Endodermal cell (in vitro differentiated cells): ENCODE measurements around the gene C10orf62. TPM values are rescaled to one million over a fixed set of nuclear protein-coding genes. Genes with fewer than 3 reads are reported as not detected.
A peak's percentile ranks its signal among the peaks of the same experiment; 100 is the strongest.
"Not testable (repeated sequence)": the region's sequence is repeated elsewhere in the genome, so short reads cannot be mapped to it uniquely, and the experiment has no call there.

Experiments used
- DNase-seq: peaks from one replicate; pipeline ENCODE4 v3.0.0-alpha.2; 2017
- H3K27ac ChIP-seq: 2 replicates; pipeline ENCODE4 v1.5.1; 2013; ENCODE audit warnings: mild to moderate bottlenecking, low read depth, low read length, moderate library complexity
- H3K27me3 ChIP-seq: 2 replicates; pipeline ENCODE4 v1.6.1; 2013; ENCODE audit warnings: mild to moderate bottlenecking, low read length, moderate library complexity; ENCODE audit not compliant: insufficient read depth, control insufficient read depth, poor library complexity, severe bottlenecking
- H3K36me3 ChIP-seq: 2 replicates; pipeline ENCODE4 v1.7.0; 2013; ENCODE audit warnings: mild to moderate bottlenecking, low read length, moderate library complexity; ENCODE audit not compliant: control insufficient read depth, insufficient read depth
- H3K4me1 ChIP-seq: one replicate; pipeline ENCODE4 v1.7.0; 2013; ENCODE audit warnings: low read length; ENCODE audit not compliant: control insufficient read depth, insufficient read depth
- H3K4me3 ChIP-seq: 2 replicates; pipeline ENCODE4 v1.5.1; 2013; ENCODE audit warnings: mild to moderate bottlenecking, low read length, moderate library complexity
- H3K9ac ChIP-seq: 2 replicates; pipeline ENCODE4 v1.6.1; 2013; ENCODE audit warnings: mild to moderate bottlenecking, low read length, moderate library complexity; ENCODE audit not compliant: poor library complexity, severe bottlenecking; ENCODE audit errors: extremely low read depth
- H3K9me3 ChIP-seq: 2 replicates; pipeline ENCODE4 v1.6.1; 2013; ENCODE audit warnings: mild to moderate bottlenecking, low read length, moderate library complexity; ENCODE audit not compliant: control insufficient read depth
- H3K27ac Mint-ChIP-seq: 2 replicates; pipeline ENCODE4 v1.8.0; 2020; ENCODE audit warnings: mixed read lengths
- H3K27me3 Mint-ChIP-seq: 2 replicates; pipeline ENCODE4 v1.8.0; 2021; ENCODE audit warnings: mild to moderate bottlenecking, mixed read lengths; ENCODE audit not compliant: insufficient read depth
- H3K36me3 Mint-ChIP-seq: 2 replicates; pipeline ENCODE4 v1.8.0; 2020; ENCODE audit warnings: low read depth, mixed read lengths
- H3K4me1 Mint-ChIP-seq: 2 replicates; pipeline ENCODE4 v1.8.0; 2020; ENCODE audit warnings: mixed read lengths
- H3K4me3 Mint-ChIP-seq: 2 replicates; pipeline ENCODE4 v1.8.0; 2020; ENCODE audit warnings: mild to moderate bottlenecking, moderate library complexity, mixed read lengths
- H3K9me3 Mint-ChIP-seq: 2 replicates; pipeline ENCODE4 v1.8.0; 2020; ENCODE audit warnings: mild to moderate bottlenecking, mixed read lengths
- WGBS, 2 experiments: methylation state at CpG; one replicate each; pipeline versions ENCODE4 v1.1.5 to v1.1.7; 2013; ENCODE audit warnings: missing lambda C conversion rate in 2 of 2, mixed read lengths in 1 of 2; ENCODE audit not compliant: insufficient coverage in 1 of 2, insufficient read length in 1 of 2; 5-methylcytosine and 5-hydroxymethylcytosine counted together
- total RNA-seq, 2 donors: library from RNA; stranded (reverse); fragmentation: NEBNext Ultra II Directional in 1 of 2; extraction: Animal tissue kit (Norgen Biotek cat#: 25700) in 1 of 2; gene quantifications; 2 replicates in 1 of 2; 3 replicates in 1 of 2; pipeline ENCODE4 v1.2.1, GENCODE V29; 2021
- TF ChIP-seq, protein P1 (sequence below): fragments of 200-600 bp; sonication (generic); conservative IDR thresholded peaks from 2 replicates; pipeline ENCODE4 v1.5.0; 2021; ENCODE audit warnings: antibody characterized with exemption, mild to moderate bottlenecking

The C10orf62 gene
- total RNA-seq, 2 donors from 2014 or later, result not detected

DNA sequence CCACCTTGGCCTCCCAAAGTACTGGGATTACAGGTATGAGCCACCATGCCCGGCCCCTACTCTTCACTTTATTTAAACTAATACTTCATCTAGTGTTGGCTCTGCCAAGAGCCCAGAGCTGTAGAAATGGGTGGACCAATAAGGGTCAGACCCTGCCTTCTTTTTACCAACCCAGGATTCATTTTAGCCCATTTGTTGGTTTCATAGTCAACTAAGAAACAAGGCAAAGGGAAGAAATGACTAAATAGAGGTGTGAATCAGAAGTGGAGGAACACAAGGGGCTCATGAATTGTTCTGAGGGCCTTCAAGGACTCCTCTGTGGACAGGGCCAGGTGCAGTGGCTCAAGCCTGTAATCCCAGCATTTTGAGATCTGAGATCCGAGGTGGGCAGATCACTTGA, 15.8 kb upstream of the C10orf62 start:
- H3K9me3 ChIP-seq, result no peaks in the 10 kb centered on the region
- H3K9ac ChIP-seq, result no peak overlapping the region
- DNase-seq, result no peak
- no peaks in the 10 kb centered on the region for H3K4me1 ChIP-seq
- TF ChIP-seq, protein P1, sequence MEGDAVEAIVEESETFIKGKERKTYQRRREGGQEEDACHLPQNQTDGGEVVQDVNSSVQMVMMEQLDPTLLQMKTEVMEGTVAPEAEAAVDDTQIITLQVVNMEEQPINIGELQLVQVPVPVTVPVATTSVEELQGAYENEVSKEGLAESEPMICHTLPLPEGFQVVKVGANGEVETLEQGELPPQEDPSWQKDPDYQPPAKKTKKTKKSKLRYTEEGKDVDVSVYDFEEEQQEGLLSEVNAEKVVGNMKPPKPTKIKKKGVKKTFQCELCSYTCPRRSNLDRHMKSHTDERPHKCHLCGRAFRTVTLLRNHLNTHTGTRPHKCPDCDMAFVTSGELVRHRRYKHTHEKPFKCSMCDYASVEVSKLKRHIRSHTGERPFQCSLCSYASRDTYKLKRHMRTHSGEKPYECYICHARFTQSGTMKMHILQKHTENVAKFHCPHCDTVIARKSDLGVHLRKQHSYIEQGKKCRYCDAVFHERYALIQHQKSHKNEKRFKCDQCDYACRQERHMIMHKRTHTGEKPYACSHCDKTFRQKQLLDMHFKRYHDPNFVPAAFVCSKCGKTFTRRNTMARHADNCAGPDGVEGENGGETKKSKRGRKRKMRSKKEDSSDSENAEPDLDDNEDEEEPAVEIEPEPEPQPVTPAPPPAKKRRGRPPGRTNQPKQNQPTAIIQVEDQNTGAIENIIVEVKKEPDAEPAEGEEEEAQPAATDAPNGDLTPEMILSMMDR, result no peak
- Mint-ChIP-seq H3K4me3 (no peak overlapping the region), H3K4me1 (no peaks in the 10 kb centered on the region), H3K36me3 (peaks cover 4% of the 10 kb centered on the region), H3K9me3 (no peaks in the 10 kb centered on the region), H3K27me3 (no peaks in the 10 kb centered on the region), H3K27ac (no peak overlapping the region)
- WGBS, 2 experiments, result 70 to 73% methylated on average over 2 of the region's 2 CpGs
- H3K36me3 ChIP-seq, result peaks cover 8% of the 10 kb centered on the region
- no peaks in the 10 kb centered on the region for H3K27me3 ChIP-seq
- no peak overlapping the region for H3K27ac ChIP-seq
- no peak overlapping the region for H3K4me3 ChIP-seq

DNA sequence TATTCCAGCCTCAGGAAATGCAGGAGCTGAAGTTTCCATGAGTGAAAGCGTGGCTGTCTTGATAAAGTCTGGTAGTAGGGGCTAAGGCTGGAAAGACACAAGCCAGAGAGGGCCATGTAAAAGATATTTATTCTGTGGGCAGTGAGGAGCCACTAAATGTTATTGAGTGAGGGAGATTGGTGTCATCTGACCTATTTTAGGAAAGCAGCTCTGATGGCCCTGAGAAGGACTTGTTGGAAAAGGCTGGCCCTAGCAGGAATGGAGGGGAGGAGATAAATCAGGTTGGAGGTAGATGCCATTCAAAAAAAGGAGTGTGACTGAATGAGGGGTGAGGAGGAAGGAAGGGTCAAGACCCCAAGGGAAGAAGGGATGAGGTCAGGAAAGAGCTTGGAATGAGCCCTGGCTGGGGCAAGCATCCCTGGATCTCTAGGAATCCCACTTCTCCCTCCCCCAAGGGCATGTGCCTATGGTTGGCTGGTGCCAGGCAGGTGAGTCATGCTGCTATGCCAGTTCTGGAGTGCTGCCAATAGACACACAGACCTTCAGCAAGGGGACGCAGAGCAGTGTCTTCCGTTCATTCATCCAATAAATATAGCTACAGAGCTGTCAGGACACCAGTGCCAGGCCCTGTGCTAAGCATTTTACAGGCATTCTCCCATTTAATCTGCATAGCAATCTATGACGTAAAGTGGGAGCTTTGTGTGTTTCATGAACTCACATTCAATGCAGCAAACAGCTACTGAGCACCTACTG, 15.0 kb upstream of the C10orf62 start:
- Mint-ChIP-seq H3K27ac (peak overlapping the region; percentile 35), H3K27me3 (no peaks in the 10 kb centered on the region), H3K36me3 (peaks cover 2% of the 10 kb centered on the region), H3K4me1 (no peaks in the 10 kb centered on the region), H3K9me3 (no peaks in the 10 kb centered on the region), H3K4me3 (no peak overlapping the region)
- no peak overlapping the region for H3K27ac ChIP-seq
- DNase-seq, result peak; percentile 66
- TF ChIP-seq, protein P1, result no peak
- no peaks in the 10 kb centered on the region for H3K9me3 ChIP-seq
- no peaks in the 10 kb centered on the region for H3K4me1 ChIP-seq
- H3K9ac ChIP-seq, result no peak overlapping the region
- 88 to 97% methylated on average over 4 of the region's 4 CpGs for whole genome bisulfite sequencing, 2 experiments
- peaks cover 3% of the 10 kb centered on the region for H3K36me3 ChIP-seq
- H3K4me3 ChIP-seq, result no peak overlapping the region
- H3K27me3 ChIP-seq, result no peaks in the 10 kb centered on the region

DNA sequence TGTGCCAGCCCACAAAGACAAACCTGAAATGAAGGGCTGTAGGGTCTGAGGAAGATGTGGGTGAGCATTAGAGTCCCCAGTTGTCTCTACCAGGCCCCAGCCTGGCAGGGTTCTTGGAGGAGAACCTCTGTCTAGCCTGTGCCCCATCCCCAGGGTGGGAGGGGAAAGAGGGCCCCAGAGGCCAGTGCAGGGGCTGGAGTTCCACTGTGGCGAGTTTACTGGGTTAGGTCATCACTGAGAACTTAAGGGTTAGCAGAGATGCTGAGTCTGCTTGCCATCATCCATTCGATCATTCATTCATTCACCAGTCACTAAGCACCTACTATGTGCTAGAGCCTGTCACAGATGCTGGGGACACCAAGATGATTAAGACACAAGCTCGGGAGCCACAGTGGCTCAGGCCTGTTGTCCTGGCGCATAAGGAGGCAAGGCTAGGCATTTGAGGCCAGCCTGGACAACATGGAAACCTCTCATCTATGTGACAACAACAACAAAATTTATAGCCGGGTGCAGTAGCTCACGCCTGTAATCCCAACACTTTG, 14.3 kb upstream of the C10orf62 start:
- H3K27ac Mint-ChIP-seq, result no peak overlapping the region

DNA sequence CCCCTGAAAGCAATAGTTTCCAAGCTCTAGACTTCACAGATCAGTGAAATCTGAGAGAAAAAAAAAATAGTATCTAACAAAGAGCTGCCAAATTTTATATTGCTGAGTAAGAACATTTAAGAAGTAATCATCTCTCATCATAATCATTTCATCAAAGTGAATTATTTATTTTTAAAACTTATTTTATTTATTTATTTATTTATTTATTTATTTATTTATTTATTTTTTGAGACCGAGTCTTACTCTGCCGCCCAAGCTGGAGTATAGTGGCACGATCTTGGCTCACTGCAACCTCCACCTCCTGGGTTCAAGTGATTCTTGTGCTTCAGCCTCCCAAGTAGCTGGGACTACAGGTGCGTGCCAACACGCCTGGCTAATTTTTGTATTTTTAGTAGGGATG, 13.0 kb upstream of the C10orf62 start:
- not testable (repeated sequence) for H3K36me3 Mint-ChIP-seq, H3K4me3 Mint-ChIP-seq, H3K27ac Mint-ChIP-seq, DNase-seq, H3K9me3 ChIP-seq, H3K4me3 ChIP-seq, H3K27me3 Mint-ChIP-seq, H3K4me1 Mint-ChIP-seq, H3K27ac ChIP-seq, H3K9me3 Mint-ChIP-seq, H3K27me3 ChIP-seq, H3K9ac ChIP-seq, H3K36me3 ChIP-seq, H3K4me1 ChIP-seq
- WGBS, 2 experiments, result 55 to 58% methylated on average over 2 to 5 of the region's 5 CpGs

More for the DNA sequence above, 14.3 kb upstream of the C10orf62 start:
- Histone ChIP-seq H3K4me1 (no peaks in the 10 kb centered on the region), H3K27ac (no peak overlapping the region), H3K36me3 (no peaks in the 10 kb centered on the region), H3K9ac (no peak overlapping the region), H3K9me3 (no peaks in the 10 kb centered on the region), H3K4me3 (no peak overlapping the region), H3K27me3 (no peaks in the 10 kb centered on the region)
- 87 to 96% methylated on average over 6 of the region's 6 CpGs for WGBS, 2 experiments
- no peaks in the 10 kb centered on the region for H3K36me3 Mint-ChIP-seq
- no peaks in the 10 kb centered on the region for H3K4me1 Mint-ChIP-seq
- TF ChIP-seq, protein P1, result no peak
- no peaks in the 10 kb centered on the region for H3K9me3 Mint-ChIP-seq
- H3K4me3 Mint-ChIP-seq, result no peak overlapping the region
- no peaks in the 10 kb centered on the region for H3K27me3 Mint-ChIP-seq
- DNase-seq, result no peak
